Astrocyte (in vitro differentiated cells and primary cell): ENCODE results near the gene DLL4. TPM values are rescaled to one million over a fixed set of nuclear protein-coding genes. Genes with fewer than 3 reads are reported as not detected.
A peak's percentile ranks its signal among the peaks of the same experiment; 100 is the strongest.

Experiments
- DNase-seq: peaks from one replicate; pipeline ENCODE4 v3.0.0-alpha.2; 2010; ENCODE audit warnings: low read depth
- FAIRE-seq: peaks from 2 replicates; lab custom pipeline; 2011; peaks lifted over from hg19 to GRCh38; lab: Jason Lieb, UNC
- H2AFZ ChIP-seq: 2 replicates; pipeline ENCODE4 v1.6.0; 2012; ENCODE audit warnings: low read depth, low read length, inconsistent platforms
- H3K27ac ChIP-seq: 2 replicates; pipeline ENCODE4 v1.5.1; 2011; ENCODE audit warnings: low read depth, low read length, inconsistent platforms
- H3K27me3 ChIP-seq: 2 replicates; pipeline ENCODE4 v1.6.0; 2011; ENCODE audit warnings: low read length, inconsistent platforms; ENCODE audit not compliant: insufficient read depth
- H3K36me3 ChIP-seq: 2 replicates; pipeline ENCODE4 v1.5.1; 2011; ENCODE audit warnings: low read length, inconsistent platforms; ENCODE audit not compliant: insufficient read depth
- H3K4me1 ChIP-seq: 2 replicates; pipeline ENCODE4 v1.5.1; 2011; ENCODE audit warnings: low read length, inconsistent platforms; ENCODE audit not compliant: insufficient read depth
- H3K4me2 ChIP-seq: 2 replicates; pipeline ENCODE4 v1.6.0; 2012; ENCODE audit warnings: low read length, inconsistent platforms
- H3K4me3 ChIP-seq: 2 replicates; pipeline ENCODE4 v1.5.1; 2011; ENCODE audit warnings: low read depth, mild to moderate bottlenecking, low read length, inconsistent platforms; ENCODE audit not compliant: insufficient read depth
- H3K79me2 ChIP-seq: 2 replicates; pipeline ENCODE4 v1.6.0; 2012; ENCODE audit warnings: mild to moderate bottlenecking, low read length, inconsistent platforms; ENCODE audit not compliant: insufficient read depth
- H3K9ac ChIP-seq: 2 replicates; pipeline ENCODE4 v1.6.0; 2012; ENCODE audit warnings: mild to moderate bottlenecking, low read length, inconsistent platforms
- H3K9me3 ChIP-seq: 2 replicates; pipeline ENCODE4 v1.5.1; 2012; ENCODE audit warnings: low read depth, mild to moderate bottlenecking, low read length, inconsistent platforms; ENCODE audit not compliant: insufficient read depth
- H4K20me1 ChIP-seq: 2 replicates; pipeline ENCODE4 v1.6.0; 2012; ENCODE audit warnings: low read length, inconsistent platforms; ENCODE audit not compliant: insufficient read depth
- H3K27ac Mint-ChIP-seq: one replicate; pipeline ENCODE4 v1.8.0; 2021; ENCODE audit warnings: mild to moderate bottlenecking, mixed read lengths; ENCODE audit not compliant: unreplicated experiment
- H3K27me3 Mint-ChIP-seq: one replicate; pipeline ENCODE4 v1.8.0; 2021; ENCODE audit warnings: low read depth, mixed read lengths; ENCODE audit not compliant: unreplicated experiment
- H3K36me3 Mint-ChIP-seq: one replicate; pipeline ENCODE4 v1.8.0; 2021; ENCODE audit warnings: low read depth, mixed read lengths; ENCODE audit not compliant: unreplicated experiment
- H3K4me1 Mint-ChIP-seq: one replicate; pipeline ENCODE4 v1.8.0; 2021; ENCODE audit warnings: low read depth, mixed read lengths; ENCODE audit not compliant: unreplicated experiment
- H3K4me3 Mint-ChIP-seq: one replicate; pipeline ENCODE4 v1.8.0; 2021; ENCODE audit warnings: mild to moderate bottlenecking, moderate library complexity, mixed read lengths; ENCODE audit not compliant: unreplicated experiment
- H3K9me3 Mint-ChIP-seq: one replicate; pipeline ENCODE4 v1.8.0; 2021; ENCODE audit warnings: mild to moderate bottlenecking, mixed read lengths; ENCODE audit not compliant: unreplicated experiment
- EZH2 ChIP-seq: IDR thresholded peaks from 2 replicates; pipeline ENCODE4 v1.6.1; 2012; ENCODE audit warnings: mild to moderate bottlenecking, low read length, inconsistent platforms; ENCODE audit not compliant: insufficient read depth
- total RNA-seq: library from RNA; stranded (reverse); gene quantifications from 2 replicates; pipeline ENCODE4 v1.2.1, GENCODE V29; 2021
- TF ChIP-seq, protein P1 (sequence below): IDR thresholded peaks from 2 replicates; pipeline ENCODE4 v1.5.1; 2011; ENCODE audit warnings: low read depth, mild to moderate bottlenecking, inconsistent platforms, low read length, moderate library complexity; ENCODE audit not compliant: insufficient read depth

DLL4 gene
- total RNA-seq, 1 donor from 2014 or later, result 0.09 TPM

DNA sequence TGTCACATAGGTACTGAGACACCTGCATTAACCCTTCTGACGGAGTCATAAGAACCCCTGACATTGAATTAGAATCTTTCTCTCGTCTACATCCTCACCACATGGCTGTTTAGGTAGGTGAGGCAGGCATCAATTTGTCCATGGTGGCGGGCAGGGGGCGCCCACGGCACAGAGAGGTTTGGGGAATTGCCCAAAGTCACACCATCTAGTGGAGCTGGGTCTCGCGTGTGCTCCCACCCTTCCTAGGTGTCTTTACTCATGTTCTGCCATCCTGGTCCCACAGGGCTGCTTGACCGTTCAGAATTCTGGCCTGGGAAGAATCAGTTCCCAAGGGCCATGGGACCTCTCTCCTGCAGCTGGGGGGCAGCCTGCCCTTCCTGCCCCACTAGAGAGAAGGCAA, 14.7 kb upstream of the DLL4 start:
- TF ChIP-seq, protein P1, sequence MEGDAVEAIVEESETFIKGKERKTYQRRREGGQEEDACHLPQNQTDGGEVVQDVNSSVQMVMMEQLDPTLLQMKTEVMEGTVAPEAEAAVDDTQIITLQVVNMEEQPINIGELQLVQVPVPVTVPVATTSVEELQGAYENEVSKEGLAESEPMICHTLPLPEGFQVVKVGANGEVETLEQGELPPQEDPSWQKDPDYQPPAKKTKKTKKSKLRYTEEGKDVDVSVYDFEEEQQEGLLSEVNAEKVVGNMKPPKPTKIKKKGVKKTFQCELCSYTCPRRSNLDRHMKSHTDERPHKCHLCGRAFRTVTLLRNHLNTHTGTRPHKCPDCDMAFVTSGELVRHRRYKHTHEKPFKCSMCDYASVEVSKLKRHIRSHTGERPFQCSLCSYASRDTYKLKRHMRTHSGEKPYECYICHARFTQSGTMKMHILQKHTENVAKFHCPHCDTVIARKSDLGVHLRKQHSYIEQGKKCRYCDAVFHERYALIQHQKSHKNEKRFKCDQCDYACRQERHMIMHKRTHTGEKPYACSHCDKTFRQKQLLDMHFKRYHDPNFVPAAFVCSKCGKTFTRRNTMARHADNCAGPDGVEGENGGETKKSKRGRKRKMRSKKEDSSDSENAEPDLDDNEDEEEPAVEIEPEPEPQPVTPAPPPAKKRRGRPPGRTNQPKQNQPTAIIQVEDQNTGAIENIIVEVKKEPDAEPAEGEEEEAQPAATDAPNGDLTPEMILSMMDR, result no peak
- no peak for TF ChIP-seq EZH2
- no peak overlapping the region for H3K9ac ChIP-seq
- Mint-ChIP-seq H3K36me3 (peaks cover 2% of the 10 kb centered on the region), H3K9me3 (no peaks in the 10 kb centered on the region), H3K4me1 (peaks cover 3% of the 10 kb centered on the region), H3K4me3 (no peak overlapping the region), H3K27me3 (peaks cover 32% of the 10 kb centered on the region), H3K27ac (no peak overlapping the region)
- H3K79me2 ChIP-seq, result no peaks in the 10 kb centered on the region
- no peaks in the 10 kb centered on the region for H3K27me3 ChIP-seq
- DNase-seq (no peak), FAIRE-seq (no peak)
- no peaks in the 10 kb centered on the region for H4K20me1 ChIP-seq
- no peak overlapping the region for H2AFZ ChIP-seq
- H3K27ac ChIP-seq, result no peak overlapping the region
- H3K9me3 ChIP-seq, result no peaks in the 10 kb centered on the region
- no peaks in the 10 kb centered on the region for H3K36me3 ChIP-seq
- peaks cover 12% of the 10 kb centered on the region for H3K4me1 ChIP-seq
- H3K4me3 ChIP-seq, result no peak overlapping the region
- no peak overlapping the region for H3K4me2 ChIP-seq

GRCh38 chr15:40915116-40915661, 14.0 kb upstream of the DLL4 start:
- Histone ChIP-seq H3K9ac (no peak overlapping the region), H4K20me1 (no peaks in the 10 kb centered on the region), H2AFZ (no peak overlapping the region), H3K9me3 (no peaks in the 10 kb centered on the region), H3K79me2 (no peaks in the 10 kb centered on the region), H3K4me1 (peaks cover 12% of the 10 kb centered on the region), H3K4me2 (no peak overlapping the region), H3K4me3 (no peak overlapping the region), H3K27ac (no peak overlapping the region), H3K27me3 (no peaks in the 10 kb centered on the region), H3K36me3 (no peaks in the 10 kb centered on the region)
- peak overlapping the region; percentile 75 for H3K27ac Mint-ChIP-seq
- no peaks in the 10 kb centered on the region for H3K9me3 Mint-ChIP-seq
- peaks cover 30% of the 10 kb centered on the region for H3K27me3 Mint-ChIP-seq
- DNase-seq (no peak), FAIRE-seq (no peak)
- peaks cover 3% of the 10 kb centered on the region for H3K4me1 Mint-ChIP-seq
- H3K36me3 Mint-ChIP-seq, result peaks cover 2% of the 10 kb centered on the region
- no peak for TF ChIP-seq EZH2
- TF ChIP-seq, protein P1, result no peak
- H3K4me3 Mint-ChIP-seq, result no peak overlapping the region

GRCh38 chr15:40915679-40916078, 13.5 kb upstream of the DLL4 start:
- no peak overlapping the region for H2AFZ ChIP-seq
- H3K9me3 ChIP-seq, result no peaks in the 10 kb centered on the region
- no peak overlapping the region for H3K4me2 ChIP-seq
- TF ChIP-seq, protein P1, result no peak
- no peak for TF ChIP-seq EZH2
- H3K9ac ChIP-seq, result no peak overlapping the region
- FAIRE-seq, result no peak
- Mint-ChIP-seq H3K4me3 (no peak overlapping the region), H3K27ac (no peak overlapping the region), H3K36me3 (peaks cover 2% of the 10 kb centered on the region), H3K9me3 (no peaks in the 10 kb centered on the region), H3K27me3 (peaks cover 34% of the 10 kb centered on the region), H3K4me1 (peaks cover 3% of the 10 kb centered on the region)
- no peaks in the 10 kb centered on the region for H3K27me3 ChIP-seq
- H3K4me1 ChIP-seq, result peaks cover 12% of the 10 kb centered on the region
- no peak overlapping the region for H3K27ac ChIP-seq
- H3K79me2 ChIP-seq, result no peaks in the 10 kb centered on the region
- no peaks in the 10 kb centered on the region for H3K36me3 ChIP-seq
- H4K20me1 ChIP-seq, result no peaks in the 10 kb centered on the region
- DNase-seq, result no peak
- no peak overlapping the region for H3K4me3 ChIP-seq
